Erythroblast (primary cell): Measurements from ENCODE around the gene ANKAR.

Experiments used
- GATA1 ChIP-seq: IDR thresholded peaks from 2 replicates; pipeline ENCODE4 v1.6.1; 2011; ENCODE audit warnings: low read depth, mild to moderate bottlenecking, control low read depth, low read length, moderate library complexity
- POLR2A ChIP-seq: IDR thresholded peaks from 2 replicates; pipeline ENCODE4 v1.6.1; 2011; ENCODE audit warnings: mild to moderate bottlenecking, low read length

DNA sequence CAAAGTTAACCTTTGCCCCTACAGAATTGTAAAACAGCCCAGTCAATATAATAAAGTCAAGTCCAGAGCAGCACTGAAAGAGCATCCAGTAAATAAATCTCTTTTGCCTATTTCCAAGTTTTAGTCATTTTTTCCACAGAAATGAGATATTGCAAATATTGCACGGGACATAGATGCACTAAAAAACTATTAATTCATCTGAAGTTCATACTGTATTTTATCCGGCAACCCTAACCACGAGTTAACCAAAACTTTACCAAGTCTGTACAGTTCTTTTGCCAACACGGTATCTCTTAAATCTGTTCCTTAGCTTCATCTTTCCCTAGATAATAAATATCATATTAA is 13.7 kb upstream of the ANKAR start:
- TF ChIP-seq POLR2A: no peak
- TF ChIP-seq GATA1: no peak
